Natural killer cell treated with Interleukin-12 subunit alpha and Interleukin-12 subunit beta and Interleukin-15 and Interleukin-18, amount 100 ng/mL, for 72 hours (primary cell): ENCODE data around the gene ZNF581. TPM values are rescaled to one million over a fixed set of nuclear protein-coding genes. Genes with fewer than 3 reads are reported as not detected.
A peak's percentile ranks its signal among the peaks of the same experiment; 100 is the strongest.

Source experiments
- ATAC-seq, 2 donors: fragments of 150-1000 bp; cut with Tn5 transposase in 1 of 2; sonication (Bioruptor Pico), chemical (Tn5 transposase) in 1 of 2; 2 replicates each; pipeline ENCODE4 v1.10.0; 2021
- DNase-seq: peaks from one replicate; pipeline ENCODE4 v3.0.0; 2022; ENCODE audit warnings: low spot score
- H3K27ac Mint-ChIP-seq, 2 donors: 1 replicate in 1 of 2; 2 replicates in 1 of 2; pipeline ENCODE4 v1.8.0; 2022; ENCODE audit warnings: mixed read lengths in 2 of 2, mild to moderate bottlenecking in 1 of 2, moderate library complexity in 1 of 2
- H3K27me3 Mint-ChIP-seq, 2 donors: 1 replicate in 1 of 2; 2 replicates in 1 of 2; pipeline ENCODE4 v1.8.0; 2022; ENCODE audit warnings: mixed read lengths in 2 of 2
- H3K36me3 Mint-ChIP-seq: one replicate; pipeline ENCODE4 v1.8.0; 2022; ENCODE audit warnings: mixed read lengths
- H3K4me1 Mint-ChIP-seq, 2 donors: 1 replicate in 1 of 2; 2 replicates in 1 of 2; pipeline ENCODE4 v1.8.0; 2022; ENCODE audit warnings: low read depth in 2 of 2, mixed read lengths in 2 of 2, mild to moderate bottlenecking in 1 of 2
- H3K4me3 Mint-ChIP-seq: one replicate; pipeline ENCODE4 v1.8.0; 2022; ENCODE audit warnings: mixed read lengths
- H3K9me3 Mint-ChIP-seq: 2 replicates; pipeline ENCODE4 v1.8.0; 2022; ENCODE audit warnings: mixed read lengths
- total RNA-seq, 2 donors: library from RNA; stranded (reverse); gene quantifications; one replicate each; pipeline ENCODE4 v1.2.3, GENCODE V29; 2022

The ZNF581 gene
- total RNA-seq, 2 donors from 2014 or later, result 15.1 to 27.6 TPM

- Mint-ChIP-seq H3K4me3 (no peak overlapping the region), H3K4me1 (peaks cover 51 to 52% of the 10 kb centered on the region in 2 donors), H3K27me3 (no peaks in the 10 kb centered on the region), H3K27ac (peak overlapping the region; percentile 31 to 33), H3K9me3 (no peaks in the 10 kb centered on the region), H3K36me3 (peaks cover 23% of the 10 kb centered on the region)
- ATAC-seq (no peak), DNase-seq (no peak)
Observed at GRCh38 chr19:55673889-55674288, 30.4 kb downstream of the ZNF581 start.

- H3K4me3 Mint-ChIP-seq, result peak overlapping the region; percentile 62
- no peak for DNase-seq
- H3K9me3 Mint-ChIP-seq, result no peaks in the 10 kb centered on the region
- peak overlapping the region; percentile 31 to 45 for H3K27ac Mint-ChIP-seq
- ATAC-seq, result no peak
- peaks cover 57 to 58% of the 10 kb centered on the region in 2 donors for H3K4me1 Mint-ChIP-seq
- peaks cover 23% of the 10 kb centered on the region for H3K36me3 Mint-ChIP-seq
- no peaks in the 10 kb centered on the region for H3K27me3 Mint-ChIP-seq
Observed at GRCh38 chr19:55674459-55674840, 31.0 kb downstream of the ZNF581 start.

- H3K27ac Mint-ChIP-seq, result peak within 1 kb of the TSS; percentile 74 to 87
- peak; percentile 95 to 97 for ATAC-seq
- no peaks in the 10 kb centered on the region for H3K9me3 Mint-ChIP-seq
- peaks cover 23% of the 10 kb centered on the region for H3K36me3 Mint-ChIP-seq
- H3K4me3 Mint-ChIP-seq, result peak within 1 kb of the TSS; percentile 93
- DNase-seq, result peak; percentile 98
- peaks cover 62 to 63% of the 10 kb centered on the region in 2 donors for H3K4me1 Mint-ChIP-seq
- H3K27me3 Mint-ChIP-seq, result no peaks in the 10 kb centered on the region
Observed at GRCh38 chr19:55674841-55675660, 31.6 kb downstream of the ZNF581 start, which contains the start of gene EPN1. EPN1 (plus strand) TSS chr19:55675226; CDS start chr19:55678628, 3,402 bp downstream.

- Mint-ChIP-seq H3K36me3 (peaks cover 23% of the 10 kb centered on the region), H3K27me3 (no peaks in the 10 kb centered on the region), H3K4me3 (peak overlapping the region; percentile 93), H3K4me1 (peaks cover 58 to 61% of the 10 kb centered on the region in 2 donors), H3K27ac (peak overlapping the region; percentile 74 to 87), H3K9me3 (no peaks in the 10 kb centered on the region)
- no peak for ATAC-seq
- no peak for DNase-seq
Observed at GRCh38 chr19:55675661-55676354, 32.4 kb downstream of the ZNF581 start.

GRCh38 chr19:55676383-55676782 is 32.9 kb downstream of the ZNF581 start:
- no peaks in the 10 kb centered on the region for H3K27me3 Mint-ChIP-seq
- peak overlapping the region; percentile 93 for H3K4me3 Mint-ChIP-seq

GRCh38 chr19:55676889-55677505 is 33.5 kb downstream of the ZNF581 start:
- Mint-ChIP-seq H3K36me3 (peaks cover 23% of the 10 kb centered on the region), H3K27ac (peak overlapping the region; percentile 74 to 87), H3K27me3 (no peaks in the 10 kb centered on the region), H3K9me3 (no peaks in the 10 kb centered on the region), H3K4me1 (peaks cover 51 to 55% of the 10 kb centered on the region in 2 donors), H3K4me3 (peak overlapping the region; percentile 93)
- DNase-seq (no peak), ATAC-seq (no peak)

More at GRCh38 chr19:55676383-55676782, 32.9 kb downstream of the ZNF581 start:
- Mint-ChIP-seq H3K27ac (peak overlapping the region; percentile 74 to 87), H3K4me1 (peaks cover 53 to 55% of the 10 kb centered on the region in 2 donors), H3K9me3 (no peaks in the 10 kb centered on the region), H3K36me3 (peaks cover 23% of the 10 kb centered on the region)
- ATAC-seq (no peak), DNase-seq (no peak)

- Mint-ChIP-seq H3K36me3 (peaks cover 19% of the 10 kb centered on the region), H3K9me3 (no peaks in the 10 kb centered on the region), H3K27me3 (no peaks in the 10 kb centered on the region), H3K4me1 (peaks cover 48 to 51% of the 10 kb centered on the region in 2 donors), H3K4me3 (peak overlapping the region; percentile 93), H3K27ac (peak overlapping the region in 1 of 2 donors; percentile 87)
- no peak for DNase-seq
- ATAC-seq, result no peak
Observed at GRCh38 chr19:55677572-55678028, 34.2 kb downstream of the ZNF581 start.

- peak overlapping the region in 1 of 2 donors; percentile 87 for H3K27ac Mint-ChIP-seq
- H3K36me3 Mint-ChIP-seq, result peaks cover 19% of the 10 kb centered on the region
- peak overlapping the region; percentile 93 for H3K4me3 Mint-ChIP-seq
- peaks cover 48 to 49% of the 10 kb centered on the region in 2 donors for H3K4me1 Mint-ChIP-seq
- ATAC-seq, result no peak
- no peaks in the 10 kb centered on the region for H3K27me3 Mint-ChIP-seq
- H3K9me3 Mint-ChIP-seq, result no peaks in the 10 kb centered on the region
- DNase-seq, result no peak
Observed at GRCh38 chr19:55678121-55678671, 34.7 kb downstream of the ZNF581 start.

- Mint-ChIP-seq H3K27ac (peak overlapping the region in 1 of 2 donors; percentile 52), H3K4me3 (no peak overlapping the region), H3K9me3 (no peaks in the 10 kb centered on the region), H3K4me1 (peaks cover 41 to 44% of the 10 kb centered on the region in 2 donors), H3K36me3 (peaks cover 19% of the 10 kb centered on the region), H3K27me3 (no peaks in the 10 kb centered on the region)
- no peak for ATAC-seq
- no peak for DNase-seq
Observed at GRCh38 chr19:55679343-55680257, 36.2 kb downstream of the ZNF581 start.

GRCh38 chr19:55680339-55681130 is 37.1 kb downstream of the ZNF581 start:
- peaks cover 16% of the 10 kb centered on the region for H3K36me3 Mint-ChIP-seq
- no peak overlapping the region for H3K4me3 Mint-ChIP-seq
- DNase-seq, result no peak
- H3K9me3 Mint-ChIP-seq, result no peaks in the 10 kb centered on the region
- no peaks in the 10 kb centered on the region for H3K27me3 Mint-ChIP-seq
- ATAC-seq, result no peak
- H3K27ac Mint-ChIP-seq, result no peak overlapping the region
- H3K4me1 Mint-ChIP-seq, result peaks cover 38 to 40% of the 10 kb centered on the region in 2 donors

- Mint-ChIP-seq H3K4me3 (no peak overlapping the region), H3K4me1 (peaks cover 33 to 38% of the 10 kb centered on the region in 2 donors), H3K36me3 (peaks cover 11% of the 10 kb centered on the region)
Observed at GRCh38 chr19:55681131-55682092, 38.0 kb downstream of the ZNF581 start.

More at GRCh38 chr19:55681131-55682092, 38.0 kb downstream of the ZNF581 start:
- no peak for DNase-seq
- no peaks in the 10 kb centered on the region for H3K27me3 Mint-ChIP-seq
- no peak overlapping the region for H3K27ac Mint-ChIP-seq
- no peaks in the 10 kb centered on the region for H3K9me3 Mint-ChIP-seq
- no peak for ATAC-seq
